Fibroblast of lung (primary cell): ENCODE measurements around the gene ACOX1. TPM values are rescaled to one million over a fixed set of nuclear protein-coding genes. Genes with fewer than 3 reads are reported as not detected.

Experiments used
- DNase-seq, 2 donors: peaks; one replicate each; pipeline versions ENCODE4 v3.0.0 to v3.0.0-alpha.2; 2010; ENCODE audit warnings: low read depth in 2 of 2
- H2AFZ ChIP-seq: 2 replicates; pipeline ENCODE4 v1.5.1; 2012; ENCODE audit warnings: low read length, control low read depth, inconsistent platforms
- H3K27ac ChIP-seq: 2 replicates; pipeline ENCODE4 v1.5.1; 2011; ENCODE audit warnings: low read length, control low read depth; ENCODE audit not compliant: insufficient read depth
- H3K27me3 ChIP-seq: 2 replicates; pipeline ENCODE4 v1.5.1; 2011; ENCODE audit warnings: mild to moderate bottlenecking, low read length; ENCODE audit not compliant: control insufficient read depth, insufficient read depth
- H3K36me3 ChIP-seq: 2 replicates; pipeline ENCODE4 v1.5.1; 2011; ENCODE audit warnings: low read length; ENCODE audit not compliant: control insufficient read depth, insufficient read depth
- H3K4me1 ChIP-seq: 2 replicates; pipeline ENCODE4 v1.5.1; 2011; ENCODE audit warnings: low read length; ENCODE audit not compliant: control insufficient read depth, insufficient read depth; ENCODE audit errors: extremely low read depth
- H3K4me2 ChIP-seq: 2 replicates; pipeline ENCODE4 v1.5.1; 2011; ENCODE audit warnings: low read length, control low read depth; ENCODE audit not compliant: insufficient read depth; ENCODE audit errors: extremely low read depth
- H3K4me3 ChIP-seq, 4 experiments: fragments of 200-600 bp in 1 of 4; sonication (generic) in 1 of 4; replicated peaks in 1 of 4; 2 replicates each; pipeline ENCODE4 v1.5.1; 2011 to 2016; ENCODE audit warnings: low read length in 4 of 4, low read depth in 3 of 4, mild to moderate bottlenecking in 3 of 4, control low read depth in 2 of 4, inconsistent platforms in 1 of 4, mixed read lengths in 1 of 4; ENCODE audit not compliant: insufficient read depth in 1 of 4; ENCODE audit errors: control extremely low read depth in 1 of 4
- H3K79me2 ChIP-seq: 2 replicates; pipeline ENCODE4 v1.5.1; 2012; ENCODE audit warnings: mild to moderate bottlenecking, low read length, inconsistent platforms; ENCODE audit not compliant: control insufficient read depth, insufficient read depth
- H3K9ac ChIP-seq: 2 replicates; pipeline ENCODE4 v1.5.1; 2011; ENCODE audit warnings: mild to moderate bottlenecking, low read length, control low read depth; ENCODE audit not compliant: insufficient read depth
- H3K9me3 ChIP-seq: 2 replicates; pipeline ENCODE4 v1.5.1; 2012; ENCODE audit warnings: low read depth, low read length; ENCODE audit not compliant: control insufficient read depth, insufficient read depth
- H4K20me1 ChIP-seq: 2 replicates; pipeline ENCODE4 v1.5.1; 2011; ENCODE audit warnings: low read length; ENCODE audit not compliant: control insufficient read depth, insufficient read depth; ENCODE audit errors: extremely low read depth
- CTCF ChIP-seq, 2 donors: IDR thresholded peaks in 1 of 2; conservative IDR thresholded peaks in 1 of 2; 1 replicate in 1 of 2; 2 replicates in 1 of 2; pipeline ENCODE4 v1.5.1; 2011 to 2012; ENCODE audit warnings: low read length in 2 of 2, control low read depth in 1 of 2, inconsistent platforms in 1 of 2, low read depth in 1 of 2, mild to moderate bottlenecking in 1 of 2
- EZH2 ChIP-seq: IDR thresholded peaks from 2 replicates; pipeline ENCODE4 v1.5.1; 2012; ENCODE audit warnings: low read length, control low read depth, mild to moderate bottlenecking; ENCODE audit errors: missing control alignments
- polyA plus RNA-seq, 2 donors: library from polyadenylated mRNA; depleted of rRNA in 1 of 2; stranded (reverse) in 1 of 2; unstranded in 1 of 2; fragments of >200 nt; gene quantifications; 2 replicates each; pipeline ENCODE4 v1.2.1, GENCODE V29; 2011 to 2012; ENCODE audit warnings: missing spikeins in 1 of 2
- total RNA-seq: library from RNA; depleted of rRNA; stranded (reverse); fragments of >200 nt; gene quantifications from 2 replicates; pipeline ENCODE4 v1.2.1, GENCODE V29; 2014

The ACOX1 gene
- total and polyA plus RNA-seq, 2 donors (not counting 1 experiment from before 2014, with no cell fraction given), result 30.0 to 70.5 TPM

GRCh38 chr17:75926456-75926855 is 52.5 kb downstream of the ACOX1 start:
- no peak overlapping the region for H3K9ac ChIP-seq
- no peaks in the 10 kb centered on the region for H4K20me1 ChIP-seq
- no peaks in the 10 kb centered on the region for H3K79me2 ChIP-seq
- H3K36me3 ChIP-seq, result peaks cover 3% of the 10 kb centered on the region
- no peak overlapping the region for H3K4me2 ChIP-seq
- no peaks in the 10 kb centered on the region for H3K27me3 ChIP-seq
- H2AFZ ChIP-seq, result no peak overlapping the region
- no peak overlapping the region for H3K27ac ChIP-seq
- no peaks in the 10 kb centered on the region for H3K9me3 ChIP-seq
- H3K4me3 ChIP-seq, result no peak overlapping the region
- DNase-seq, result no peak
- no peaks in the 10 kb centered on the region for H3K4me1 ChIP-seq
- TF ChIP-seq EZH2 (no peak), CTCF (conservative IDR thresholded peaks at IDR 0.05 in 1 of 2, IDR thresholded peaks at IDR 0.05 in 1 of 2; ENCODE audit: low read depth in 1 of 2, low read length in 2 of 2) (no peak)

DNA sequence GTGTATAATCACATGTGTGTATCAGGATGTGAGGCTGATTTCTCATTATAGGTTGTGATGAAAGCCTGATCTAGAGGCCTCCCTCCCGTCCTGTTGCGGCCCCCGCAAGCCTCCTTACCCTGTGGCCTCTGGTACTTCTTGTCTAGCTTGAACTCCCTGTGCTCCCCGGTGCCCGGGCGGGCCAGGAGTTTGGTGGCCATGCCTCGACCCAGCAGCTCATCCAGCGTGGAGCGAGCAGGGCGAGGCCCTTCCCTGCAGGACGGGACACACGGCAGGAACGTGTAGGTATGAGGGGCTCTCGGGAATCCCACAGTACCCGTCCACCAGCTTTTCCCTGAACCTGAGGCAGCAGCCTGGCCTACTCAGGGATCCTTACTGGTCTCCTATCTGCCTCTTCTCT is 53.1 kb downstream of the ACOX1 start:
- Histone ChIP-seq H3K27ac (no peak overlapping the region), H2AFZ (no peak overlapping the region), H3K79me2 (no peaks in the 10 kb centered on the region), H3K9ac (no peak overlapping the region), H3K9me3 (no peaks in the 10 kb centered on the region), H3K27me3 (no peaks in the 10 kb centered on the region), H3K4me2 (no peak overlapping the region), H3K4me3 (no peak overlapping the region), H3K4me1 (no peaks in the 10 kb centered on the region), H3K36me3 (peaks cover 3% of the 10 kb centered on the region), H4K20me1 (no peaks in the 10 kb centered on the region)
- DNase-seq, result no peak
- TF ChIP-seq EZH2 (no peak), CTCF (conservative IDR thresholded peaks at IDR 0.05 in 1 of 2, IDR thresholded peaks at IDR 0.05 in 1 of 2; ENCODE audit: low read depth in 1 of 2, low read length in 2 of 2) (no peak)

DNA sequence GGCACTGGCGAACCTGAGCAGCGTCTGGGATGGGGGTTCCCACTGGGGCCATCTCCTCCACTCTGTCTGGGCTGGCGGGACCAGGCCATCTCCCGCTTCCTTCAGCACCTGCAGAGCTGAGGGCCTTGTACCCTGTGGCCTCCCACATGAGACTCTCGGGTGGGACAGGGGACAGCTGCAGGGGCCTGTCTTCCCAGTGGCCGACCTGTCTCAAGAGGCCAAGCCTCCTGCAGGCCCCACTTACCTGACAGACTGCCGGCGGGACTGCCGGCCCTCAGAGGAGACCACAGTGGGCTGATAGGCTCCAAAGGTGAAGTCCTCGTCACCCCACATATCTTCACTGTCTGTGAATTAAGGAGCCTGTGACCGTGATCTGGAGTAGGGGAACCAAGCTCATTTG is 53.9 kb downstream of the ACOX1 start:
- Histone ChIP-seq H4K20me1 (no peaks in the 10 kb centered on the region), H3K4me2 (no peak overlapping the region), H3K4me3 (no peak overlapping the region), H3K79me2 (no peaks in the 10 kb centered on the region), H3K9ac (no peak overlapping the region), H3K4me1 (no peaks in the 10 kb centered on the region), H3K36me3 (peaks cover 3% of the 10 kb centered on the region), H3K27ac (no peak overlapping the region), H3K9me3 (no peaks in the 10 kb centered on the region), H3K27me3 (no peaks in the 10 kb centered on the region), H2AFZ (no peak overlapping the region)
- TF ChIP-seq CTCF (conservative IDR thresholded peaks at IDR 0.05 in 1 of 2, IDR thresholded peaks at IDR 0.05 in 1 of 2; ENCODE audit: low read depth in 1 of 2, low read length in 2 of 2), result no peak
- no peak for TF ChIP-seq EZH2
- no peak for DNase-seq
